ENCODE results near the gene CEACAM1. TPM values are rescaled to one million over a fixed set of nuclear protein-coding genes. Genes with fewer than 3 reads are reported as not detected.

The CEACAM1 gene
- total RNA-seq, 3 donors from 2014 or later: 0.64 to 33.4 (median 12.3) TPM

- no peak for DNase-seq (ENCODE audit: low spot score in 2 of 2)
- Histone ChIP-seq H3K36me3 (no peaks in the 10 kb centered on the region), H3K4me1 (no peaks in the 10 kb centered on the region), H3K27me3 (no peaks in the 10 kb centered on the region), H3K4me3 (no peak overlapping the region), H3K27ac (no peak overlapping the region), H3K9me3 (no peaks in the 10 kb centered on the region)
- TF ChIP-seq POLR2AphosphoS5 (IDR thresholded peaks at IDR 0.05): no peak
- TF ChIP-seq, protein P1, sequence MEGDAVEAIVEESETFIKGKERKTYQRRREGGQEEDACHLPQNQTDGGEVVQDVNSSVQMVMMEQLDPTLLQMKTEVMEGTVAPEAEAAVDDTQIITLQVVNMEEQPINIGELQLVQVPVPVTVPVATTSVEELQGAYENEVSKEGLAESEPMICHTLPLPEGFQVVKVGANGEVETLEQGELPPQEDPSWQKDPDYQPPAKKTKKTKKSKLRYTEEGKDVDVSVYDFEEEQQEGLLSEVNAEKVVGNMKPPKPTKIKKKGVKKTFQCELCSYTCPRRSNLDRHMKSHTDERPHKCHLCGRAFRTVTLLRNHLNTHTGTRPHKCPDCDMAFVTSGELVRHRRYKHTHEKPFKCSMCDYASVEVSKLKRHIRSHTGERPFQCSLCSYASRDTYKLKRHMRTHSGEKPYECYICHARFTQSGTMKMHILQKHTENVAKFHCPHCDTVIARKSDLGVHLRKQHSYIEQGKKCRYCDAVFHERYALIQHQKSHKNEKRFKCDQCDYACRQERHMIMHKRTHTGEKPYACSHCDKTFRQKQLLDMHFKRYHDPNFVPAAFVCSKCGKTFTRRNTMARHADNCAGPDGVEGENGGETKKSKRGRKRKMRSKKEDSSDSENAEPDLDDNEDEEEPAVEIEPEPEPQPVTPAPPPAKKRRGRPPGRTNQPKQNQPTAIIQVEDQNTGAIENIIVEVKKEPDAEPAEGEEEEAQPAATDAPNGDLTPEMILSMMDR (IDR thresholded peaks at IDR 0.05): no peak
- intact Hi-C loops (cut with DNase I; ENCODE audit: low total_unique reads): no loop called here
Observed at GRCh38 chr19:42569193-42569592, 40.9 kb upstream of the CEACAM1 start.

GRCh38 chr19:42568006-42568405 is 39.7 kb upstream of the CEACAM1 start:
- no peak for DNase-seq (ENCODE audit: low spot score in 2 of 2)
- Histone ChIP-seq H3K4me3 (no peak overlapping the region), H3K4me1 (no peaks in the 10 kb centered on the region), H3K27me3 (no peaks in the 10 kb centered on the region), H3K36me3 (no peaks in the 10 kb centered on the region), H3K9me3 (no peaks in the 10 kb centered on the region), H3K27ac (no peak overlapping the region)
- intact Hi-C loops (cut with DNase I; ENCODE audit: low total_unique reads): no loop called here
- TF ChIP-seq POLR2AphosphoS5 (IDR thresholded peaks at IDR 0.05): no peak
- TF ChIP-seq POLR2A (IDR thresholded peaks at IDR 0.05): no peak
- TF ChIP-seq, protein P1 (IDR thresholded peaks at IDR 0.05): no peak

GRCh38 chr19:42567567-42567966 is 39.3 kb upstream of the CEACAM1 start:
- no peaks in the 10 kb centered on the region for H3K4me1 ChIP-seq
- no peaks in the 10 kb centered on the region for H3K27me3 ChIP-seq
- no peak overlapping the region for H3K4me3 ChIP-seq
- intact Hi-C loops (cut with DNase I; ENCODE audit: low total_unique reads): no loop called here
- TF ChIP-seq POLR2AphosphoS5 (IDR thresholded peaks at IDR 0.05) (no peak), POLR2A (IDR thresholded peaks at IDR 0.05) (no peak)
- TF ChIP-seq, protein P1 (IDR thresholded peaks at IDR 0.05): no peak
- H3K27ac ChIP-seq: no peak overlapping the region
- no peaks in the 10 kb centered on the region for H3K36me3 ChIP-seq
- no peak for DNase-seq (ENCODE audit: low spot score in 2 of 2)
- H3K9me3 ChIP-seq: no peaks in the 10 kb centered on the region

- Histone ChIP-seq H3K36me3 (no peaks in the 10 kb centered on the region), H3K4me1 (peaks cover 0 to 4% of the 10 kb centered on the region in 2 donors), H3K27me3 (no peaks in the 10 kb centered on the region), H3K27ac (no peak overlapping the region), H3K9me3 (no peaks in the 10 kb centered on the region), H3K4me3 (no peak overlapping the region)
- TF ChIP-seq, protein P1 (IDR thresholded peaks at IDR 0.05): peak; percentile 32 to 50 (median 50)
- TF ChIP-seq POLR2A (IDR thresholded peaks at IDR 0.05): no peak
- intact Hi-C loops (cut with DNase I; ENCODE audit: low total_unique reads): no loop called here
- no peak for DNase-seq (ENCODE audit: low spot score in 2 of 2)
Observed at GRCh38 chr19:42563352-42564210, 35.3 kb upstream of the CEACAM1 start.

DNA sequence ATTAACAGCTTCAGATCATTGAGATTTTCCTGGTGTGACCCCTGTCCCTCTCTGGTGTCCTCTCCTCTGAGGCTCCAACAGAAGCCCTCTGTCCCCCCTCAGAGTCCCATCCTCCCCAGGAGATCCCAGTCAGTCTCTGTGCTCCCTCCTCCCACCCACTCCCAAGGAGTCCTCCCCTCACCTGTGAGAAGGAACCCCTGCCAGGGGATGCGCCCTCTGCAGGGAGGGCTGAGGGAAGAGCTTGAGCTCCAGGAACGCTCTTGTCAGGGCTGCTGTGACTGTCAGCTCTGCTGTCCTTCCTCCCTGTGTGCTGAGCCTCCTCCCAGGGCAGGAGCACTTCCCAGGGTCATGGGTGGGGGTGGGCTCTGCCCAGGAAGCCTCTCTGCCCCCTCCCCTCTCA is 33.2 kb upstream of the CEACAM1 start:
- Histone ChIP-seq H3K4me3 (no peak overlapping the region), H3K27me3 (no peaks in the 10 kb centered on the region), H3K4me1 (peaks cover 0 to 4% of the 10 kb centered on the region in 2 donors), H3K36me3 (no peaks in the 10 kb centered on the region), H3K9me3 (no peaks in the 10 kb centered on the region), H3K27ac (no peak overlapping the region)
- intact Hi-C loops (cut with DNase I; ENCODE audit: low total_unique reads): no loop called here
- DNase-seq (ENCODE audit: low spot score in 2 of 2): no peak
- TF ChIP-seq POLR2AphosphoS5 (IDR thresholded peaks at IDR 0.05): no peak
- TF ChIP-seq, protein P1 (IDR thresholded peaks at IDR 0.05): no peak

Measured in breast epithelium (tissue), 4 donors.